ENCODE measurements around the gene HBE1. TPM values are rescaled to one million over a fixed set of nuclear protein-coding genes. Genes with fewer than 3 reads are reported as not detected.

HBE1 gene
- total RNA-seq, 1 experiment from 2014 or later: not detected

GRCh38 chr11:5252192-5252918 lies 17.4 kb downstream of the HBE1 start:
- Mint-ChIP-seq H3K27ac (no peak overlapping the region), H3K36me3 (ENCODE audit: insufficient read depth in 1 of 3, low read depth in 3 of 3) (no peaks in the 10 kb centered on the region; a peak in 1 of 7 replicates), H3K4me1 (peaks cover 5 to 6% of the 10 kb centered on the region in 2 experiments), H3K27me3 (ENCODE audit: low read depth) (peaks cover 34% of the 10 kb centered on the region), H3K9me3 (no peaks in the 10 kb centered on the region), H3K4me3 (no peak overlapping the region)
- H2BK15ac ChIP-seq (ENCODE audit: low read depth, low read length): no peak overlapping the region
- no peaks in the 10 kb centered on the region for H3K79me2 ChIP-seq (ENCODE audit: insufficient read depth, low read length)
- no peak overlapping the region for H3K14ac ChIP-seq (ENCODE audit: insufficient read depth, low read length)
- no peak overlapping the region for H3T11ph ChIP-seq (ENCODE audit: low read length)
- no peak overlapping the region for H2AK5ac ChIP-seq (ENCODE audit: insufficient read length, low read length)
- DNase-seq: no peak
- no peak overlapping the region for H4K5ac ChIP-seq (ENCODE audit: insufficient read length, low read depth, low read length)
- H2BK120ac ChIP-seq (ENCODE audit: low read depth, low read length, poor library complexity, severe bottlenecking): no peak overlapping the region
- H3K4ac ChIP-seq (ENCODE audit: low read depth, low read length): no peak overlapping the region
- H3K23ac ChIP-seq (ENCODE audit: insufficient read length, low read depth, low read length): no peak overlapping the region
- H4K8ac ChIP-seq (replicated peaks; ENCODE audit: insufficient read length, low read depth, low read length): no peak overlapping the region
- H4K20me1 ChIP-seq (ENCODE audit: control insufficient read depth, insufficient read depth, insufficient read length): no peaks in the 10 kb centered on the region
- no peak overlapping the region for H3K4me2 ChIP-seq (ENCODE audit: insufficient read depth, insufficient read length, low read length)
- no peak overlapping the region for H2BK20ac ChIP-seq (ENCODE audit: low read depth, low read length, poor library complexity, severe bottlenecking)
- H3K18ac ChIP-seq (ENCODE audit: insufficient read length, low read depth, low read length): no peak overlapping the region
- WGBS (ENCODE audit: extremely low coverage, insufficient read length, low lambda C conversion rate): no CpG with 5 or more reads among the region's 9 CpGs
- H3K4me1 ChIP-seq (ENCODE audit: insufficient read depth, low read length): no peaks in the 10 kb centered on the region
- H2BK5ac ChIP-seq (ENCODE audit: insufficient read length, low read length): no peak overlapping the region
- H2BK12ac ChIP-seq (ENCODE audit: insufficient read length, low read depth, low read length): no peak overlapping the region
- no peak overlapping the region for H4K91ac ChIP-seq (ENCODE audit: insufficient read length, low read depth, low read length)
- no peak overlapping the region for H3K27ac ChIP-seq (ENCODE audit: insufficient read length, low read depth, low read length)
- H3K23me2 ChIP-seq (ENCODE audit: insufficient read length, low read depth, low read length, poor library complexity, severe bottlenecking): no peaks in the 10 kb centered on the region
- no peak for TF ChIP-seq CTCF (conservative IDR thresholded peaks at IDR 0.05)
- no peak overlapping the region for H2AFZ ChIP-seq (ENCODE audit: low read length)
- H3K27me3 ChIP-seq (ENCODE audit: insufficient read depth, low read length): no peaks in the 10 kb centered on the region; the same call in 1 of the 2 replicates
- no peaks in the 10 kb centered on the region for H3K79me1 ChIP-seq (ENCODE audit: insufficient read depth, low read depth, low read length, poor library complexity, severe bottlenecking)
- H3K9ac ChIP-seq (ENCODE audit: extremely low read depth, insufficient read length, low read length): no peak overlapping the region
- H3K56ac ChIP-seq (ENCODE audit: insufficient read length, low read depth, low read length): no peak overlapping the region
- H3K9me3 ChIP-seq (ENCODE audit: control insufficient read depth, low read depth, low read length): no peaks in the 10 kb centered on the region

All from H9 (cell line).